Stimulated activated CD4-positive, alpha-beta T cell treated with anti-CD3 and anti-CD28 coated beads, Interleukin-15, amount 100 ng/mL, for 48 hours (primary cell): ENCODE results near the gene RILP.
A peak's percentile ranks its signal among the peaks of the same experiment; 100 is the strongest.

Experiments used
- DNase-seq, 2 donors: peaks; one replicate each; pipeline ENCODE4 v3.0.0-alpha.2; 2020; ENCODE audit warnings: low read depth in 2 of 2

RILP gene

GRCh38 chr17:1648173-1648962 is 1.3 kb downstream of the RILP start:
- no peak for DNase-seq

- no peak for DNase-seq
Observed at GRCh38 chr17:1647802-1648171, 1.9 kb downstream of the RILP start.

GRCh38 chr17:1646199-1646875 is 3.3 kb downstream of the RILP start:
- no peak for DNase-seq

DNA sequence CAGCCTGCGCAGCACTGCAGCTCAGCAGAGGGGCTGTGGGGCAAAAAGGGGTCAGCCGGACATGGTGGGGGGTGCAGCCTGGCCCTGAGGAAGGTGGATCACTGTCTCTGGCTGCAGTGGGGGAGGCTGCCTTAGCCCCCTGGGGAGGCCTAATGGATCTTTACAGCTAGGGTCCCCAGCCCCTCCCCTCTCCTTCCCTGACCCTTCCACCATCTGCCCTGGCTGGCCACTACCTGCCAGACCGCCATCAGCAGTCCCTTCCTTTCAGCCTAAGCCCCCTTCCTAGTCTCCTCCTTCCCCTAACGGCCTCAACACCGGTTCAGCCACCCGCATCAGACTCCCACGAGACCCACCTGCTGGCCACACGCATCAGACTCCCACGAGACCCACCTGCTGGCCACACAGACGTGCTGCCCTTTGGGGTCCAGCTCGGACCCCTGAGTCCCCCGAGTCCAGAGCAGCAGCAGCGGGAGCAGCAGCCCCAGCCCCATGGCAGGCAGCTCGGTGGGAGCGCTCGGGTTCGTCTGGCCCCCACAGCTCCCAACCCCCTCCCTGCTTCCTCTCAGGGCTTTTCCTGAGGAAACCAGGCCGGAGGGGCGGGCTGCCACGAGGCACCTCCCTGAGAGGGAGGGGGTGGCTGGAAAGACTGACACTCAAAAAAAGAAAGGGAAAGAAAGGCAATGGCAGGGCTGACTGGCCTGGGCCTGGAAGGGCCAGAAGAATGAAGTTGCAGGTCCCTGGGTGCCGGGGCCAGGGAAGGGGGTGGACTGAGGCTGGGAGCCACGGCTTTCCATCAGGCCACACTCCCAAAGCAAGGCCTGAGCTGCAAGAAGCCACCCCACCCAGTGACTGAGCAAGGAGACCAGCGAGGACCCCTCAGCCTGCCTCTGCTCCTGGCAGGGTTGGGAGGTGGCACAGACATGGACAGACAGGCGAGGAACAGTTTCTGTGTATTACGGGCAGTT is 4.2 kb downstream of the RILP start, which contains the start of gene SCARF1:
Gene SCARF1 (minus strand): TSS at position 526 of the 965 bp plus-strand sequence. CDS start 35 bp downstream, at position 491.
- no peak for DNase-seq

DNA sequence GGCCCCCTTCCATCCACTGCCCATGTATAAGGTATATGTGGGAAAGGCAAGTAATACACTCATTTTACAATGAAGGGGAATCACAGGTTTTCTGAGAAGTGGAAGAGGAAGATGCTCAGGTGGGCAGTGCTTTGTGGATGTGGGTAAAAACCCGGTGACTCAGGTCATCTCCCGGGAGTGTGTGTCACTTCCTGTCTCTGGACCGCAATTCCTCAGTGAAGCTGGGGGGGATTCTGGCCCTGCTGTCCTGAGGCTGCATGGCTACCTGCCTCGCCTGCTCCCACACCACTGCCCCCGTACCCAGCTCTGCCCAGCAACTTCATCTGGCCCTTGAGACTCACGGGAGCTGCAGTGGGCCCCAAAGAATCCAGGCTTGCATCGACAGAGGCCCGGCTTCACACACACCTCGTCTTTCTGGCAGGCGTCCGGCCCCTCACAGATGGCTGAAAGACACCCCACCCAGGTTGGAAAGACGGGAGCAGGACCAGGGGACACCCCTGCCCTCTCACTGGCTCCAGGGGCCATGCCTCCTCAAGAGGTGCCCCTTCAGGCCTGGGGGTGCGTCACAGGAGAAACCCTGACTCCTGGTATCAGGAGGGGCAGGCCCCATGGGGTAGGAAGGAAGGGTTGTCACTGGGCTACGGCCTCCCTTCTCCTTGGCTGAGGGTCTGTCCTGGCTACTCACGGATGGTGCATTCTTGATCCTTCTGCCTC is 5.0 kb downstream of the RILP start:
- peak in 1 of 2 donors; percentile 45 for DNase-seq

GRCh38 chr17:1643999-1644492 is 5.6 kb downstream of the RILP start:
- DNase-seq: no peak

- DNase-seq: peak in 1 of 2 donors; percentile 34
Observed at GRCh38 chr17:1643293-1643998, 6.2 kb downstream of the RILP start.

DNA sequence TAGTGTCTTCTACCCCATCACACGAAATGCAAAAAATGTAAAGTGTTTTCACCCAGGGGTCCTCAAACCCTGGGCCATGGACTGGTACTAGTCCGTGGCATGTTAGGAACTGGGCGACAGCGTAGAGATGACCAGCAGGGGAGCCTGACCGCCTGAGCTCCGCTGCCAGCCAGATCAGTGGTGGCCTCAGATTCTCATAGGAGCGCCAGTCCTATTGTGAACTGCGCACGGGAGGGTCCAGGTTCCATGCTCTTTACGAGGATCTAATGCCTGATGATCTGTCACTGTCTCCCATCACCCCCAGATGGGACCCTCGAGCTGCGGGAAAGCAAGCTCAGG is 8.6 kb downstream of the RILP start:
- DNase-seq: no peak

DNA sequence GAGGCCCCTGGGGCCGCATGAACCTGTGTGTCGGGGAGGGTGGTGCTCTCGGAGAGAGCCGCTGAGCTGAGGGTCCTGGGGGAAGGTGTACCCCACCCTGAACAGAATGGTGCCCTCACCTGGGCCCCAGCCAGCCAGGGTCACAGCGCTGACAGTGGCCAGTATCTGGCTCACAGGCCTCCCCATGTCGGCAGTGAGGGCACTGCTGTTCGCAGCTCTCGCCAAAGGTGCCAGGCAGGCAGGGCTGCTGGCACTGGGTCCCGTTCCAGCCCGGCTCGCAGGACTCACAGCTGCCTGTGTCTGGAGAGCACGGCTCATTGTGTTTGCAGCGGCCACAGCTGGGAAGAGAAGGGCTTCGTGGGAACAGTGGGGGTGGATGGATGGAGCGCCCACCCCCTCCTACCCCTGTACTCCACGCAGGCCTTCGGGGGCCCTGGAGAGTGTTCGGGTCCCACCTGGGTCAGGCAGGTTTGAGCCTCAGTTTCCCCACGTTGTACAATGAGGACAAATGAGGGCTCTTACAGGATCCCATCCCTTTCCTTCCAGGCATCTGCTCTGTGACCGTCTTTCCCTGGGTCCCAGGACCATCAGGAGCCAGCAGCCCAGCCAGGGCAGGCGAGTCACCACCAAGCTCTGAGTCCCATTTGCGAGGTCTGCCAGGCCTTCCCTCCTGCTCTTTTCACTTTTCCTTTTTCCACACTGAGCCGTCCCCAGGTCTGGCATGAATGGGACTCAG is 9.2 kb downstream of the RILP start:
- no peak for DNase-seq

- DNase-seq: no peak
Observed at GRCh38 chr17:1639549-1640180, 10.0 kb downstream of the RILP start.

- no peak for DNase-seq
Observed at GRCh38 chr17:1638624-1639300, 10.9 kb downstream of the RILP start.

DNA sequence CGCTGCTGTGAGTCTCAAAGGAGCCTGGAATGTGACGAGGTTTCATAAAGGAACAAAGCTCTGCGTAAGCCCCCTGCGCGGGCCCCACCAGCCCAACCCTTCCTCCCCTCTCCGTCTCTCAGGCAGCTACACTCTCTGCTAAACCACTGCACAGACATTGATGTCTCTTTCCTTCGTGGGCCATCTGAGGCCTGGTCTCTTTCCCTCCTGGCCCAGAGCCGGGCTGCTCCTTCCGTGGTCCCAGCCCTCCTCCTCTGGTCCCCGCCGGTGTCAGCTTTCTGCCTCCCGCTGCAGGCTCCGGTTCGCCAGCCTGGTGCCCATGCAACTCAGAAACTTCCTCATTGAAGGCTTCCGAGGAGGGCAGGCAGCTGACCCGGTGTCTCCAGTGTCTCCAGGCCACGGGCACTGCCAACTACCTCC is 11.5 kb downstream of the RILP start:
- DNase-seq: no peak

- DNase-seq: no peak
Observed at GRCh38 chr17:1636732-1637285, 12.9 kb downstream of the RILP start.

- no peak for DNase-seq
Observed at GRCh38 chr17:1635675-1636465, 13.8 kb downstream of the RILP start.

GRCh38 chr17:1634841-1635650 is 14.6 kb downstream of the RILP start:
- DNase-seq: no peak

DNA sequence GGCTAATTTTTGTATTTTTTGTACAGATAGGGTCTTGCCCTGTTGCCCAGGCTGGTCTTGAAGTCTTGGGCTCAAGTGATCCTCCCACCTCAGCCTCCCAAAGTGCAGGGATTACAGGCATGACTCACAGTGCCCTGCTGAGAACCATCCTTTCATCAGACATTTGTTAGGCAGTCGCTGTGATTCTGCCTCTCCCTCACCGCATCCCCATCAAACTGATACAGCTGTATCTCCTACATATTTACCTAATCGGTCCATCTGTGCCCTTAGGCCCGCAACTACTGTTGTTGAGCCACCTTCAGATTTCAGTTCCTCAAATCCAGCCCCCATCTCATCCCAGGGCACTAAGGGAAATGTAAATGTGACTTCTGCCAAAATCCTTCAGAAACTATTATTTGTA is 19.0 kb downstream of the RILP start:
- DNase-seq: no peak
